GM12872 (cell line): Measurements from ENCODE around the gene CCNB1.

Experiments used
- TF ChIP-seq, protein P1 (sequence below): IDR thresholded peaks from 3 replicates; pipeline ENCODE4 v1.5.1; 2011; ENCODE audit warnings: low read depth, mild to moderate bottlenecking, low read length, moderate library complexity; ENCODE audit not compliant: insufficient read depth

CCNB1 gene

DNA sequence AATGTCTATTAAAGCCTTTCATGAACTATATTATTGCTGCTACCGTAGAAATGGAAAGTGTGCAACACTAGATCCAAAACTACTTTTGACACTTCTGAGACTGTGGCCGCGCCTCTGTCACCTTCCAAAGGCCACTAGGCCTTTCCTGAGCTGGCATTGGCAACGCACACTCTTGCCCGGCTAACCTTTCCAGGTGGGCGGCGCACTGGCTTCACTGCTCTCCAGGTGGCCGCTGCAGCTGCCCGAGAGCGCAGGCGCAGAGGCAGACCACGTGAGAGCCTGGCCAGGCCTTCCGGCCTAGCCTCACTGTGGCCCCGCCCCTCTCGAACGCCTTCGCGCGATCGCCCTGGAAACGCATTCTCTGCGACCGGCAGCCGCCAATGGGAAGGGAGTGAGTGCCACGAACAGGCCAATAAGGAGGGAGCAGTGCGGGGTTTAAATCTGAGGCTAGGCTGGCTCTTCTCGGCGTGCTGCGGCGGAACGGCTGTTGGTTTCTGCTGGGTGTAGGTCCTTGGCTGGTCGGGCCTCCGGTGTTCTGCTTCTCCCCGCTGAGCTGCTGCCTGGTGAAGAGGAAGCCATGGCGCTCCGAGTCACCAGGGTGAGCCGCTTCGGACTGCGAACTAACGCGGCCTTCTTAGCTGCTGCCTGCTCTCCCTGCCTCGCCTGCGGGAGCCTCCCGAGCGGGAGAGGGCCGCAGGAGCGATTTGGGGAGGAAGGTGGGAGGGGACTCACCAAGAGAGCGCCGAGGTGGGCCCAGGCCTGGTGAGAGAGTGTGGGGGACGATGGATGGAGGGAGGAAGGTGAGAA lies at the start of gene CCNB1:
TSS of gene CCNB1 (plus strand) at position 465 of the 807 bp plus-strand sequence. CDS start at position 578, 113 bp downstream.
- TF ChIP-seq, protein P1, sequence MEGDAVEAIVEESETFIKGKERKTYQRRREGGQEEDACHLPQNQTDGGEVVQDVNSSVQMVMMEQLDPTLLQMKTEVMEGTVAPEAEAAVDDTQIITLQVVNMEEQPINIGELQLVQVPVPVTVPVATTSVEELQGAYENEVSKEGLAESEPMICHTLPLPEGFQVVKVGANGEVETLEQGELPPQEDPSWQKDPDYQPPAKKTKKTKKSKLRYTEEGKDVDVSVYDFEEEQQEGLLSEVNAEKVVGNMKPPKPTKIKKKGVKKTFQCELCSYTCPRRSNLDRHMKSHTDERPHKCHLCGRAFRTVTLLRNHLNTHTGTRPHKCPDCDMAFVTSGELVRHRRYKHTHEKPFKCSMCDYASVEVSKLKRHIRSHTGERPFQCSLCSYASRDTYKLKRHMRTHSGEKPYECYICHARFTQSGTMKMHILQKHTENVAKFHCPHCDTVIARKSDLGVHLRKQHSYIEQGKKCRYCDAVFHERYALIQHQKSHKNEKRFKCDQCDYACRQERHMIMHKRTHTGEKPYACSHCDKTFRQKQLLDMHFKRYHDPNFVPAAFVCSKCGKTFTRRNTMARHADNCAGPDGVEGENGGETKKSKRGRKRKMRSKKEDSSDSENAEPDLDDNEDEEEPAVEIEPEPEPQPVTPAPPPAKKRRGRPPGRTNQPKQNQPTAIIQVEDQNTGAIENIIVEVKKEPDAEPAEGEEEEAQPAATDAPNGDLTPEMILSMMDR = no peak

DNA sequence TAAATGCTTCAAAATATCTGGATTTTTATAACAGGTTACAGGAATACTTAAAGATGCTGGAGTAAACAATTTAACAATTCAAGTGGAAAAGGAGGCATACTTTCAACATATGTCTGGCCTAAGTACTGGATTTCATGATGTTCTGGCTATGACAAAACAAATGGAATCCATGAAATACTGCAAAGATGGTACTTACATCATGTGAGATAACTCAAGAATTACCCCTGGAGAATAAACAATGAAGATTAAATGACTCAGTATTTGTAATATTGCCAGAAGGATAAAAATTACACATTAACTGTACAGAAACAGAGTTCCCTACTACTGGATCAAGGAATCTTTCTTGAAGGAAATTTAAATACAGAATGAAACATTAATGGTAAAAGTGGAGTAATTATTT lies 37.5 kb upstream of the CCNB1 start:
- TF ChIP-seq, protein P1 = no peak

DNA sequence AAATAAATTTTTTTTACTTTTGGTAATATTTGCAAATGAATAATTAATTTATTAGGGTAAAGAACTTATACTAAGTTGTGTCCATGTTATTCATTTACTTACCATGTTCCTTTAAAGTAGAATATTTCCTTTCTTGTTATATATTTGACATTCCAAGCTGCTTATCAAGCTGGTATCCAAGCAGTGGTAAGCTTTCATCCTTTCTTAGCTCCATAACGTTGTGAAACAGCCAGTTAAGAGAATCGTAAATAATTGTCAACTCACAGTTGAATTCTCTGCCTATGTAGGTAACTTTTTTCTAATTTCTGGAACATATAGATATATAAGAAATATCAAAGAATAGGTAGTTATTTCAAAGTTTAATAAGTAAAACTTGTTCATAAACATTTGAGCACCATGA lies 36.7 kb upstream of the CCNB1 start:
- TF ChIP-seq, protein P1 = no peak

DNA sequence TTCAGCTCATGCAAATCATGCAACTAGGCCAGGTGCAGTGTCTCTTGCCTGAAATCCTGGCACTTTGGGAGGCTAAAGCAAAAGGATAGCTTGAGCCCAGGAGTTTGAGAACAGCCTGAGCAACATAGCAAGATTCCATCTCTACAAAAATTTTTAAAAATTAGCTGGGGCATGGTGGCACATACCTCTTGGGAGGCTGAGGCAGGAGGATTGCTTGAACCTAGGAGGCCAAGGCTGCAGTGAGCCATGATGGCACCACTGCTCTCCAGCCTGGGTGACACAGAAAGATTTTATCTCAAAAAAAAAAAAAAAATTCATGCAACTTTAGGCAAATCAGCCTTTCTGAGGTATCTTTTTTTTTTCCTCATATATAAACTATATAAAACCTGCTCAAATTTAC lies 35.6 kb upstream of the CCNB1 start:
- TF ChIP-seq, protein P1 = no peak

DNA sequence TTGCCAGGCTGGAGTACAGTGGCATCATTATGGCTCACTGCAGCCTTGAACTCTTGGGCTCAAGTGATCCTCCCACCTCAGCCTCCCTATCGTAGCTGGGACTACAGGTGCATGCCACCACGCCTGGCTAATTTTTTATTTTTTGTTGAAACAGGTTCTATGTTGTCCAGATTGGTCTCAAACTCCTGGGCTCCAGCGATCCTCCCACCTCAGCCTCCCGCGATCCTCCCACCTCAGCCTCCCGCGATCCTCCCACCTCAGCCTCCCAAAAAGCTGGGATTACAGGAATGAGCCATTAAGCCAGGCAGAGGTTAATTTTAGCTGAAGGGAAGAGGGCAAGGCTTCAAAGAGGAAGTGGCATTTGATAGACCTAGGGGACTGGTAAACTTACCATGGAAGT lies 32.8 kb upstream of the CCNB1 start:
- TF ChIP-seq, protein P1 = no peak

DNA sequence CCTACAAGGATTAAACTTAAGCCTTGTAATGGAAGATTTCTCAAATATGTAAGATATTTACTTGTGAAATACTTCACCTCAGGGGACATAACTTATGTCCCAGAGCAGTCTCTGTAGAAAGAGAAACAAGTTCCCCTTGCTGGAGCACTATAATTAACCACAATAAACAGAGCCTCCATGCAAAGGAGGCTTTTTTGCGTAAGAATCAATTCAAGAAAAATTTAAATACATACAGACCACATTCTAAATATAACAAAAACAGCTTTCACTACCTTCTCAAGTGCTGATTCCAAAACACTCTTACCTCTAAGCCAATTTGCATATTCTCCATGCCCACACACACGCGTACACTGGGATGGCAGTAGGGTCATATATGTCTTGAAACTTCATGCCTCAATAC lies 30.7 kb upstream of the CCNB1 start:
- TF ChIP-seq, protein P1 = no peak

DNA sequence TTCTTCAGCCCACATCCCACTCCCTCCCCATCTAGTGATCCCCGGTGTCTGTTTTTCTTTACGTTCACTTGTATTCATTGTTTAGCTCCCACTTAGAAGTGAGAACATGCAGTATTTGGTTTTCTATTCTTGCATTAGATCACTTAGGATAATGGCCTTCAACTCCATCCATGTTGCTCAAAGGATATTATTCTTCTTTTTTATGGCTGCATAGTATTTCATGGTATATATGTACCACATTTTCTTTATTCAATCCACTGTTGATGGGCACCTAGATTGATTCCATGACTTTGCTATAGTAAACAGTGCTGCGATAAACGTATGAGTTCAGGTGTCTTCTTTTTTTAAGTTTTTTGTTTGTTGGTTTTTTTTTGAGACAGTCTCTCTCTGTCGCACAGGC lies 29.1 kb upstream of the CCNB1 start:
- TF ChIP-seq, protein P1 = no peak
